GM23248 (cell line): ENCODE results near the gene GFM1. TPM values are rescaled to one million over a fixed set of nuclear protein-coding genes. Genes with fewer than 3 reads are reported as not detected.

Experiments used
- DNase-seq: peaks from one replicate; pipeline ENCODE4 v3.0.0-alpha.2; 2015
- H2AFZ ChIP-seq: fragments of 200-600 bp; sonication (generic); 2 replicates; pipeline ENCODE4 v1.6.1; 2016; ENCODE audit warnings: antibody characterized with exemption
- H3F3A ChIP-seq: fragments of 200-600 bp; sonication (generic); 2 replicates; pipeline ENCODE4 v1.6.1; 2016; ENCODE audit warnings: mild to moderate bottlenecking, antibody characterized with exemption, mixed run types; ENCODE audit not compliant: insufficient read depth
- H3K27ac ChIP-seq: fragments of 200-600 bp; sonication (generic); 2 replicates; pipeline ENCODE4 v1.5.1; 2016; ENCODE audit warnings: mild to moderate bottlenecking
- H3K27me3 ChIP-seq: fragments of 200-600 bp; sonication (generic); replicated peaks from 2 replicates; pipeline ENCODE4 v1.6.1; 2016; ENCODE audit warnings: mild to moderate bottlenecking; ENCODE audit not compliant: insufficient read depth
- H3K36me3 ChIP-seq: fragments of 200-600 bp; sonication (generic); 2 replicates; pipeline ENCODE4 v1.6.1; 2016; ENCODE audit warnings: low read depth, mild to moderate bottlenecking
- H3K4me1 ChIP-seq: fragments of 200-600 bp; sonication (generic); 2 replicates; pipeline ENCODE4 v1.6.1; 2016; ENCODE audit warnings: mild to moderate bottlenecking; ENCODE audit not compliant: insufficient read depth
- H3K4me2 ChIP-seq: fragments of 200-600 bp; sonication (generic); one replicate; pipeline ENCODE4 v1.6.1; 2016; ENCODE audit warnings: mild to moderate bottlenecking; ENCODE audit not compliant: unreplicated experiment
- H3K4me3 ChIP-seq: fragments of 200-600 bp; sonication (generic); 2 replicates; pipeline ENCODE4 v1.5.1; 2016; ENCODE audit warnings: mild to moderate bottlenecking
- H3K79me2 ChIP-seq: fragments of 200-600 bp; sonication (generic); 2 replicates; pipeline ENCODE4 v1.6.1; 2016; ENCODE audit warnings: mild to moderate bottlenecking; ENCODE audit not compliant: insufficient read depth
- H3K9ac ChIP-seq: fragments of 200-600 bp; sonication (generic); 2 replicates; pipeline ENCODE4 v1.6.1; 2016; ENCODE audit warnings: mild to moderate bottlenecking
- H3K9me2 ChIP-seq: fragments of 200-600 bp; sonication (generic); 2 replicates; pipeline ENCODE4 v1.6.1; 2016; ENCODE audit warnings: mixed run types, mild to moderate bottlenecking, moderate library complexity; ENCODE audit not compliant: insufficient read depth
- H3K9me3 ChIP-seq: fragments of 200-600 bp; sonication (generic); one replicate; pipeline ENCODE4 v1.6.1; 2017; ENCODE audit warnings: low read depth
- H4K20me1 ChIP-seq: fragments of 200-600 bp; sonication (generic); 2 replicates; pipeline ENCODE4 v1.6.0; 2016; ENCODE audit not compliant: insufficient read depth
- EZH2 ChIP-seq: fragments of 200-600 bp; sonication (generic); IDR thresholded peaks from 2 replicates; pipeline ENCODE4 v1.6.1; 2018; ENCODE audit warnings: antibody characterized with exemption, mild to moderate bottlenecking; ENCODE audit not compliant: insufficient read depth, poor library complexity, severe bottlenecking
- EZH2phosphoT487 ChIP-seq: fragments of 200-600 bp; sonication (generic); IDR thresholded peaks from 2 replicates; pipeline ENCODE4 v1.6.1; 2018; ENCODE audit warnings: antibody characterized with exemption, moderate library complexity, mild to moderate bottlenecking, low read depth; ENCODE audit not compliant: insufficient read depth
- WGBS, 2 experiments: methylation state at CpG; one replicate each; pipeline ENCODE4 v1.1.6; 2015 to 2017; ENCODE audit warnings: low lambda C conversion rate in 2 of 2, low coverage in 1 of 2; ENCODE audit errors: missing lambda C conversion rate in 2 of 2; 5-methylcytosine and 5-hydroxymethylcytosine counted together
- in situ Hi-C: fragments of 300-500 bp; cut with MboI; formaldehyde crosslinking; loops from 2 replicates; pipeline ENCODE4 v1.15.0; 2020
- polyA plus RNA-seq: library from polyadenylated mRNA; unstranded; fragments of >200 nt; fragmentation: Nextera tagmentation; extraction: Ambion mirVana; gene quantifications from 2 replicates; pipeline ENCODE4 v1.2.1, GENCODE V29; 2016
- total RNA-seq: library from RNA; depleted of rRNA; stranded (reverse); fragments of >200 nt; shearing (Covaris generic); gene quantifications from 2 replicates; pipeline ENCODE4 v1.2.3, GENCODE V29; 2014

GFM1 gene
- total and polyA plus RNA-seq, 2 experiments from 2014 or later: 29.2 to 38.5 TPM

- Histone ChIP-seq H3K79me2 (peaks cover 9% of the 10 kb centered on the region), H3K36me3 (0 out of 2 replicates have a peak, but pooled peaks cover 6% of the 10 kb centered on the region), H3K4me2 (peak overlapping the region; percentile 58), H3K9ac (no peak overlapping the region), H3K27me3 (no peaks in the 10 kb centered on the region), H3K9me3 (no peaks in the 10 kb centered on the region), H4K20me1 (no peaks in the 10 kb centered on the region), H3K4me1 (peaks cover 48% of the 10 kb centered on the region), H3K4me3 (no peak overlapping the region), H3K9me2 (no peaks in the 10 kb centered on the region), H3F3A (peaks cover 28% of the 10 kb centered on the region), H3K27ac (peak overlapping the region; percentile 84), H2AFZ (no peak overlapping the region)
- DNase-seq: peak; percentile 99
- WGBS, 2 experiments: 0% methylated on average over 4 of the region's 4 CpGs
- TF ChIP-seq EZH2phosphoT487 (peak; percentile 95), EZH2 (no peak)
- in situ Hi-C loops: no loop called here
These were observed 65.3 kb downstream of the GFM1 start for GRCh38 chr3:158709666-158710083.

GRCh38 chr3:158710601-158711000 is 66.3 kb downstream of the GFM1 start:
- 0 out of 2 replicates have a peak, but pooled peaks cover 6% of the 10 kb centered on the region for H3K36me3 ChIP-seq
- H3K79me2 ChIP-seq: no peaks in the 10 kb centered on the region

GRCh38 chr3:158711886-158712285 is 67.6 kb downstream of the GFM1 start:
- Histone ChIP-seq H3K36me3 (0 out of 2 replicates have a peak, but pooled peaks cover 6% of the 10 kb centered on the region), H3K27ac (peak overlapping the region; percentile 52), H3K9ac (no peak overlapping the region), H3K27me3 (no peaks in the 10 kb centered on the region), H3K4me2 (no peak overlapping the region), H3K9me2 (no peaks in the 10 kb centered on the region), H3K79me2 (no peaks in the 10 kb centered on the region), H3F3A (peaks cover 32% of the 10 kb centered on the region), H3K4me1 (peaks cover 54% of the 10 kb centered on the region), H4K20me1 (no peaks in the 10 kb centered on the region), H2AFZ (no peak overlapping the region), H3K4me3 (no peak overlapping the region), H3K9me3 (no peaks in the 10 kb centered on the region)
- peak; percentile 84 for DNase-seq
- in situ Hi-C loops: no loop called here
- no peak for TF ChIP-seq EZH2
- TF ChIP-seq EZH2phosphoT487: no peak
- WGBS, 2 experiments: 0 to 13% methylated on average over 1 of the region's 1 CpG

More at GRCh38 chr3:158710601-158711000, 66.3 kb downstream of the GFM1 start:
- Histone ChIP-seq H3K4me3 (no peak overlapping the region), H3K27ac (peak overlapping the region; percentile 73; the same call in 1 of the 2 replicates), H3K9ac (no peak overlapping the region), H3K4me1 (peaks cover 48% of the 10 kb centered on the region), H3F3A (peaks cover 27% of the 10 kb centered on the region), H3K27me3 (no peaks in the 10 kb centered on the region), H2AFZ (no peak overlapping the region), H3K9me2 (no peaks in the 10 kb centered on the region), H3K4me2 (no peak overlapping the region), H3K9me3 (no peaks in the 10 kb centered on the region), H4K20me1 (no peaks in the 10 kb centered on the region)
- in situ Hi-C loops: no loop called here
- 89 to 91% methylated on average over 4 of the region's 4 CpGs for WGBS, 2 experiments
- no peak for DNase-seq
- no peak for TF ChIP-seq EZH2
- no peak for TF ChIP-seq EZH2phosphoT487

GRCh38 chr3:158712443-158712842 is 68.1 kb downstream of the GFM1 start:
- 19 to 24% methylated on average over 1 of the region's 1 CpG for WGBS, 2 experiments
- H3K4me1 ChIP-seq: peaks cover 59% of the 10 kb centered on the region
- peaks cover 32% of the 10 kb centered on the region for H3F3A ChIP-seq
- H4K20me1 ChIP-seq: no peaks in the 10 kb centered on the region
- no peaks in the 10 kb centered on the region for H3K9me3 ChIP-seq
- no peaks in the 10 kb centered on the region for H3K9me2 ChIP-seq
- 0 out of 2 replicates have a peak, but pooled peaks cover 6% of the 10 kb centered on the region for H3K36me3 ChIP-seq
- H3K9ac ChIP-seq: no peak overlapping the region
- H2AFZ ChIP-seq: no peak overlapping the region
- no peaks in the 10 kb centered on the region for H3K79me2 ChIP-seq
- in situ Hi-C loops: no loop called here
- TF ChIP-seq EZH2phosphoT487 (no peak), EZH2 (no peak)
- H3K4me3 ChIP-seq: no peak overlapping the region
- no peaks in the 10 kb centered on the region for H3K27me3 ChIP-seq
- no peak overlapping the region for H3K4me2 ChIP-seq
- peak overlapping the region; percentile 52 for H3K27ac ChIP-seq
- DNase-seq: no peak

- Histone ChIP-seq H3K9me3 (no peaks in the 10 kb centered on the region), H3K9ac (no peak overlapping the region), H3K9me2 (no peaks in the 10 kb centered on the region), H4K20me1 (no peaks in the 10 kb centered on the region), H3F3A (peaks cover 33% of the 10 kb centered on the region), H3K79me2 (no peaks in the 10 kb centered on the region), H2AFZ (no peak overlapping the region), H3K4me2 (no peak overlapping the region), H3K4me3 (no peak overlapping the region), H3K27ac (no peak overlapping the region), H3K36me3 (0 out of 2 replicates have a peak, but pooled peaks cover 1% of the 10 kb centered on the region), H3K27me3 (no peaks in the 10 kb centered on the region), H3K4me1 (peaks cover 66% of the 10 kb centered on the region)
- 50 to 60% methylated on average over 9 of the region's 9 CpGs for WGBS, 2 experiments
- TF ChIP-seq EZH2 (no peak), EZH2phosphoT487 (no peak)
- DNase-seq: peak; percentile 48
- in situ Hi-C loops: no loop called here
These were observed 68.8 kb downstream of the GFM1 start for GRCh38 chr3:158713094-158713499.
